ENCODE results near the gene TOX4.
"Not testable (repeated sequence)": the region's sequence is repeated elsewhere in the genome, so short reads cannot be mapped to it uniquely, and the experiment has no call there.

The TOX4 gene

GRCh38 chr14:21539189-21539940 is 62.4 kb downstream of the TOX4 start:
- Histone ChIP-seq H2AFZ (ENCODE audit: low read depth, low read length) (no peak overlapping the region), H3K79me2 (ENCODE audit: low read length) (no peaks in the 10 kb centered on the region), H3K36me3 (replicated peaks; ENCODE audit: low read depth, low read length) (no peaks in the 10 kb centered on the region), H3K27me3 (ENCODE audit: low read depth, low read length) (peaks cover 36% of the 10 kb centered on the region), H3K4me3 (ENCODE audit: low read length) (no peak overlapping the region), H3K27ac (ENCODE audit: low read length) (no peak overlapping the region), H3K9me3 (ENCODE audit: insufficient read depth, low read length) (no peaks in the 10 kb centered on the region), H3K9ac (ENCODE audit: low read length) (no peak overlapping the region), H3K4me2 (ENCODE audit: low read length) (no peak overlapping the region), H4K20me1 (ENCODE audit: insufficient read depth, low read length) (no peaks in the 10 kb centered on the region), H3K4me1 (ENCODE audit: low read length) (no peaks in the 10 kb centered on the region)
- no peak for TF ChIP-seq EZH2phosphoT487 (IDR thresholded peaks at IDR 0.05; ENCODE audit: low read depth)
- no peak for TF ChIP-seq CTCF (IDR thresholded peaks at IDR 0.05; ENCODE audit: low read depth, low read length)

GRCh38 chr14:21541413-21542074 is 64.5 kb downstream of the TOX4 start:
- no peaks in the 10 kb centered on the region for H3K9me3 ChIP-seq (ENCODE audit: insufficient read depth, low read length)
- H3K27me3 ChIP-seq (ENCODE audit: low read depth, low read length), result peaks cover 22% of the 10 kb centered on the region
- H3K4me2 ChIP-seq (ENCODE audit: low read length), result no peak overlapping the region
- H3K79me2 ChIP-seq (ENCODE audit: low read length), result no peaks in the 10 kb centered on the region
- TF ChIP-seq CTCF (IDR thresholded peaks at IDR 0.05; ENCODE audit: low read depth, low read length), result no peak
- no peak for TF ChIP-seq EZH2phosphoT487 (IDR thresholded peaks at IDR 0.05; ENCODE audit: low read depth)
- 0 out of 2 replicates have a peak overlapping the region, but pooled peaks have one; percentile 6 for H2AFZ ChIP-seq (ENCODE audit: low read depth, low read length)
- H4K20me1 ChIP-seq (ENCODE audit: insufficient read depth, low read length), result no peaks in the 10 kb centered on the region
- H3K27ac ChIP-seq (ENCODE audit: low read length), result no peak overlapping the region
- no peaks in the 10 kb centered on the region for H3K36me3 ChIP-seq (replicated peaks; ENCODE audit: low read depth, low read length)
- H3K4me1 ChIP-seq (ENCODE audit: low read length), result no peaks in the 10 kb centered on the region
- H3K9ac ChIP-seq (ENCODE audit: low read length), result no peak overlapping the region
- no peak overlapping the region for H3K4me3 ChIP-seq (ENCODE audit: low read length)

- H3K9me3 ChIP-seq (ENCODE audit: insufficient read depth, low read length), result no peaks in the 10 kb centered on the region
- no peak overlapping the region for H3K9ac ChIP-seq (ENCODE audit: low read length)
- no peak overlapping the region for H3K27ac ChIP-seq (ENCODE audit: low read length)
- no peak overlapping the region for H3K4me2 ChIP-seq (ENCODE audit: low read length)
- no peaks in the 10 kb centered on the region for H3K4me1 ChIP-seq (ENCODE audit: low read length)
- H3K27me3 ChIP-seq (ENCODE audit: low read depth, low read length), result peaks cover 12% of the 10 kb centered on the region
- no peak overlapping the region for H2AFZ ChIP-seq (ENCODE audit: low read depth, low read length)
- H4K20me1 ChIP-seq (ENCODE audit: insufficient read depth, low read length), result no peaks in the 10 kb centered on the region
- no peaks in the 10 kb centered on the region for H3K36me3 ChIP-seq (replicated peaks; ENCODE audit: low read depth, low read length)
- H3K79me2 ChIP-seq (ENCODE audit: low read length), result no peaks in the 10 kb centered on the region
- TF ChIP-seq CTCF (IDR thresholded peaks at IDR 0.05; ENCODE audit: low read depth, low read length) (no peak), EZH2phosphoT487 (IDR thresholded peaks at IDR 0.05; ENCODE audit: low read depth) (no peak)
- H3K4me3 ChIP-seq (ENCODE audit: low read length), result no peak overlapping the region
Measured at GRCh38 chr14:21543521-21543960, 66.5 kb downstream of the TOX4 start.

- H3K4me3 ChIP-seq (ENCODE audit: low read length), result no peak overlapping the region
- H2AFZ ChIP-seq (ENCODE audit: low read depth, low read length), result no peak overlapping the region
- H4K20me1 ChIP-seq (ENCODE audit: insufficient read depth, low read length), result no peaks in the 10 kb centered on the region
- TF ChIP-seq CTCF (IDR thresholded peaks at IDR 0.05; ENCODE audit: low read depth, low read length) (no peak), EZH2phosphoT487 (IDR thresholded peaks at IDR 0.05; ENCODE audit: low read depth) (no peak)
- H3K4me1 ChIP-seq (ENCODE audit: low read length), result no peaks in the 10 kb centered on the region
- peaks cover 8% of the 10 kb centered on the region for H3K27me3 ChIP-seq (ENCODE audit: low read depth, low read length)
- no peaks in the 10 kb centered on the region for H3K79me2 ChIP-seq (ENCODE audit: low read length)
- no peaks in the 10 kb centered on the region for H3K36me3 ChIP-seq (replicated peaks; ENCODE audit: low read depth, low read length)
- H3K9me3 ChIP-seq (ENCODE audit: insufficient read depth, low read length), result no peaks in the 10 kb centered on the region
- no peak overlapping the region for H3K27ac ChIP-seq (ENCODE audit: low read length)
- H3K4me2 ChIP-seq (ENCODE audit: low read length), result no peak overlapping the region
- no peak overlapping the region for H3K9ac ChIP-seq (ENCODE audit: low read length)
Measured at GRCh38 chr14:21543963-21544362, 67.0 kb downstream of the TOX4 start.

- H3K4me2 ChIP-seq (ENCODE audit: low read length); H3K4me1 ChIP-seq (ENCODE audit: low read length); H3K9ac ChIP-seq (ENCODE audit: low read length); H3K4me3 ChIP-seq (ENCODE audit: low read length); H3K79me2 ChIP-seq (ENCODE audit: low read length); H2AFZ ChIP-seq (ENCODE audit: low read depth, low read length); H4K20me1 ChIP-seq (ENCODE audit: insufficient read depth, low read length); H3K36me3 ChIP-seq (replicated peaks; ENCODE audit: low read depth, low read length); H3K9me3 ChIP-seq (ENCODE audit: insufficient read depth, low read length); H3K27ac ChIP-seq (ENCODE audit: low read length); H3K27me3 ChIP-seq (ENCODE audit: low read depth, low read length): not testable (repeated sequence)
Measured at GRCh38 chr14:21544588-21544987, 67.6 kb downstream of the TOX4 start.
